Measurements from ENCODE around the gene SMIM22.

The SMIM22 gene

DNA sequence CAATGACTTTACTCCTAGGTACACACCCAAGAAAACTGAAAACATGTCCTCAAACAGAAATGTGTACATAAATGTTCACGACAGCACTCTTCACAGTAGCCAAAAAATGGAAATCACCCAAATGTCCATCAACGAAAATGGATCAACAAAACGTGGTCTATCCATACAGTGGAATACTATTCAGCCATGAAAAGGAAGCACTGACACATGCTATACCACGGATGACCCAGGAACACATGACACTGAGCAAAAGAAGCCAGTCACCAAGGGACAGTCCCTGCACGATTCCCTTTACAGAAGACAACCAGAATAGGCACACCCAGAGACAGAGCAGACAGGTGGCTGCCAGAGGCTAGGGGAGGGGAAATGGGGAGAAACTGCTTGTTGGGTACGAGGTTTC, 39.5 kb upstream of the SMIM22 start:
- Histone ChIP-seq H3K27me3 (ENCODE audit: insufficient read depth, low read depth, severe bottlenecking) (no peaks in the 10 kb centered on the region), H3K4me3 (ENCODE audit: low read depth, low read length) (no peak overlapping the region), H3K27ac (no peak overlapping the region), H3K36me3 (peaks cover 95% of the 10 kb centered on the region), H3K9me3 (ENCODE audit: severe bottlenecking) (peaks cover 9% of the 10 kb centered on the region)
- TF ChIP-seq, protein P1, sequence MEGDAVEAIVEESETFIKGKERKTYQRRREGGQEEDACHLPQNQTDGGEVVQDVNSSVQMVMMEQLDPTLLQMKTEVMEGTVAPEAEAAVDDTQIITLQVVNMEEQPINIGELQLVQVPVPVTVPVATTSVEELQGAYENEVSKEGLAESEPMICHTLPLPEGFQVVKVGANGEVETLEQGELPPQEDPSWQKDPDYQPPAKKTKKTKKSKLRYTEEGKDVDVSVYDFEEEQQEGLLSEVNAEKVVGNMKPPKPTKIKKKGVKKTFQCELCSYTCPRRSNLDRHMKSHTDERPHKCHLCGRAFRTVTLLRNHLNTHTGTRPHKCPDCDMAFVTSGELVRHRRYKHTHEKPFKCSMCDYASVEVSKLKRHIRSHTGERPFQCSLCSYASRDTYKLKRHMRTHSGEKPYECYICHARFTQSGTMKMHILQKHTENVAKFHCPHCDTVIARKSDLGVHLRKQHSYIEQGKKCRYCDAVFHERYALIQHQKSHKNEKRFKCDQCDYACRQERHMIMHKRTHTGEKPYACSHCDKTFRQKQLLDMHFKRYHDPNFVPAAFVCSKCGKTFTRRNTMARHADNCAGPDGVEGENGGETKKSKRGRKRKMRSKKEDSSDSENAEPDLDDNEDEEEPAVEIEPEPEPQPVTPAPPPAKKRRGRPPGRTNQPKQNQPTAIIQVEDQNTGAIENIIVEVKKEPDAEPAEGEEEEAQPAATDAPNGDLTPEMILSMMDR (IDR thresholded peaks at IDR 0.05; ENCODE audit: low read depth, low read length): no peak
- no peak for DNase-seq

DNA sequence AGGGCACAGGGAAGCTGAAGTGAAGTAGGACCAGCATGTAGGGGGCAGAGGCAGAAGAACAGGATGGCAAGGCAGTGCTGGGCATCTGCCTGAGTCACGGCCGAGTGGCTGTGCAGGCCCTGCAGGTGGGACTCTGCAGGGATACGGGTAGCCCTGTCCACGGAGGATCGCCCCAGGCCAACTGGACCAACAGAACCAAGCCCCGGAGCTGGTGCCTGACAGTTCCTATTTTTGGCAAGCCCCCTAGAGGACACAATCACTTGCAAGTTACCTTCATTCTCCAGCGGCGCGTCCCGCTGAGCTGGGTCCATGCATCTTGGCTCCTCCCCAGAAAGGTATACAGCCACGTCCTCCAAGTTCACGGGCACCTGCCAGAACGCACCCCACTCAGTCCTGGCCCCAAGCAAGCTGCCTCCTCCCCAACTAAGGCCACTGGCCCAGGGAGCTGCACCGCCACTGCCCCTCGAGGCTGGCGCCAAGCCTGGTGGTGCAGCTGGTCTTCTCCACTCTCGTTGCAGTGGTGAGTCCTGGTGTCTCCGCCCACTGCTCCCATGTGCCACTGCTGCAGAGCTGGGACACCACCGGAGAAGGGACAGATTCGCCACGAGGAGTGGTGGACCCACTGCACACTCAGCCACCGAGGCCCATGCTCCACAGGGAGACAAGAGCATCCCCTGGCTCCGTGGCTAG, 34.8 kb upstream of the SMIM22 start:
- no peaks in the 10 kb centered on the region for H3K27me3 ChIP-seq (ENCODE audit: insufficient read depth, low read depth, severe bottlenecking)
- H3K27ac ChIP-seq: no peak overlapping the region
- H3K9me3 ChIP-seq (ENCODE audit: severe bottlenecking): peaks cover 2% of the 10 kb centered on the region
- TF ChIP-seq, protein P1 (IDR thresholded peaks at IDR 0.05; ENCODE audit: low read depth, low read length): no peak
- H3K36me3 ChIP-seq: peaks cover 93% of the 10 kb centered on the region
- no peak for DNase-seq
- no peak overlapping the region for H3K4me3 ChIP-seq (ENCODE audit: low read depth, low read length)

DNA sequence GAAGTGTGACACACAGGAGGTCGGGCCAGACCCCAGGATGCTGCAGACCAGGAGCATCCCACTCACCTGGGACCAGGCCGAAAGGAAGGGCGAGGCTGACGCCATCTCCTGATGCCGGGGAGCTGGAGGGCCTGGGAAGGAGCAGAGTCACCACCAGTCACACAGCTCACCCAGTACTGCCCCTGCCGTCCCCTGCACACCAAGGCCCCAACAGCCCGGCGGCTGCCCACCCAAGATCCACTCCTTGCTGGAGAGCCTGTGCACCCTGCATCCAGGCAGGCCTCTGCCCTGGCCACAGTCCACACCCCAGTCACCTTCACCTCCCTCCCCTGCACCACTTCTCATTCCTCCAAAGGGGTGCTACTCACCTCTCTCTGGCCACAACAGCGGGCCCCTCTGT, 33.0 kb upstream of the SMIM22 start:
- no peaks in the 10 kb centered on the region for H3K27me3 ChIP-seq (ENCODE audit: insufficient read depth, low read depth, severe bottlenecking)
- H3K4me3 ChIP-seq (ENCODE audit: low read depth, low read length): no peak overlapping the region
- TF ChIP-seq, protein P1 (IDR thresholded peaks at IDR 0.05; ENCODE audit: low read depth, low read length): no peak
- no peak for DNase-seq
- no peaks in the 10 kb centered on the region for H3K9me3 ChIP-seq (ENCODE audit: severe bottlenecking)
- H3K36me3 ChIP-seq: peaks cover 77% of the 10 kb centered on the region
- H3K27ac ChIP-seq: no peak overlapping the region

DNA sequence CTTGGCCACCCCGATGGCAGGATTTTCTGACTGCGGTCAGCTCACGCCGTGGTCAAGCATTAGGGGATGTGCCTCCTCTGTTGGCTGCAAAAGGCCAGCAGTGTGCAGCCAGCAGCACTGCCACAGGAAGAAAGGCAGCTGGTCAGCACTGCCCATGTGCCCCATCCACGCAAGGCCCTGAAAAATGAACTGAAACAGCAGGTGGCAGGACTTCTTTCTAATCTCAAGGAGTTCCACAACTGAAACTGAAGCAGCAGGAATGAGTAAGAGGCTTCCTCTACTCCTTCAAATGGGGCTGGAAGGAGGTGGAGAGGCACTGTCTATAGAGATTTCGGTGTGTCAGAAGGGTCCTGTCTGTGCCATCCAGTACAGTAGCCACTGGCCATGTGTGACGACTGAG, 31.4 kb upstream of the SMIM22 start:
- TF ChIP-seq, protein P1 (IDR thresholded peaks at IDR 0.05; ENCODE audit: low read depth, low read length): no peak
- no peak for DNase-seq
- Histone ChIP-seq H3K9me3 (ENCODE audit: severe bottlenecking) (no peaks in the 10 kb centered on the region), H3K36me3 (peaks cover 61% of the 10 kb centered on the region), H3K4me3 (ENCODE audit: low read depth, low read length) (no peak overlapping the region), H3K27ac (no peak overlapping the region), H3K27me3 (ENCODE audit: insufficient read depth, low read depth, severe bottlenecking) (no peaks in the 10 kb centered on the region)

DNA sequence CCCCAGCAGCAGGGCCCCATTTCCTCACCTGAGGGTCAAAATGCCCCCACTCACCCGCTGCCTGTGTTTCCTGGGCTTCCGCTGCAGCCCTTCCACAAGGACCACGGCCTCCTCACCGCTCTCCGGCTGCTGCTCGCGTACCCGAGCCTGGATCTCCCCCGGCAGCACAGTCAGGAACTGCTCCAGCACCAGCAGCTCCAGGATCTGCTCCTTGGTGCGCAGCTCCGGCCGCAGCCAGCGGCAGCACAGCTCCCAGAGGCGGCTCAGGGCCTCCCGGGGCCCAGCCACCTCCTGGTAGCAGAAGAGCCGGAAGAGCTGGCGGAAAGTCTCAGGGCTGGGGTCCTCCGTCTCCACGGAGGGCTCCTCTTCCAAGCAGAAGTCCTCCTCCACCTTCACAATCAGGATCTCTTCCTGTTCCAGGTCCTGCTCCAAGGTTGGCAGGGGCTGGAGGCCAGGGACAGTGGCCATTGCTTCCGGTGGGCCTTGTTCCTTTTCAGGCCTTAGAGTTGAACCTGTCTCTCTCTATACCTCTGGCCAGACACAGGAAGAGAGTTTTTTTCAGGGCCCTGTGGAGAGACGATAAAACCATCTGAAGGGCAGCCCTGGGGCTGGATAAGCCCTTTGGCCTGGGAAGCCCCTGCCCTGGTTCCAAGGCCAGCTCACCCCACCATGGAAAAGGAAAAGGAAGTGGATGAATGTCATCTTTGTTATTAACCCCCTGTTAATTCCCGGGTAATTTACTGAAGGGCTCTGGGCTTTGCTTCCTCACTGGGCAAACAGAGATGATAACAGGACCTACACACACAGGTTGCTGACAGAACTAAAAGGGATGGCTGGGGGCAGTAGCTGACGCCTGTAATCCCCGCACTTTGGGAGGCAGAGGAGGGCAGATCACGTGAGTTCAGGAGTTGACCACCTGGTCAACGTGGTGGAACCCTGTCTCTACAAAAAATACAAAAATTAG, 29.4 kb upstream of the SMIM22 start:
- peak overlapping the region; percentile 77 for H3K27ac ChIP-seq
- TF ChIP-seq, protein P1 (IDR thresholded peaks at IDR 0.05; ENCODE audit: low read depth, low read length): no peak
- H3K9me3 ChIP-seq (ENCODE audit: severe bottlenecking): no peaks in the 10 kb centered on the region
- DNase-seq: no peak
- peak overlapping the region; percentile 93 for H3K4me3 ChIP-seq (ENCODE audit: low read depth, low read length)
- no peaks in the 10 kb centered on the region for H3K27me3 ChIP-seq (ENCODE audit: insufficient read depth, low read depth, severe bottlenecking)
- H3K36me3 ChIP-seq: peaks cover 41% of the 10 kb centered on the region
